Activated B cell treated with CpG ODN at 0.5 μM for 24 hours (primary cell): ENCODE data around the gene KRTAP10-1. TPM values are rescaled to one million over a fixed set of nuclear protein-coding genes. Genes with fewer than 3 reads are reported as not detected.

Source experiments
- ATAC-seq: fragments of 200-7000 bp; cut with Tn5 transposase; one replicate; pipeline ENCODE4 v1.10.0; 2021; ENCODE audit warnings: low read depth, mild to moderate bottlenecking, moderate library complexity
- CTCF ChIA-PET: fragments of 350-600 bp; sonication (Branson Sonifier 250); formaldehyde crosslinking; loops from one replicate; lab custom pipeline; 2021; ENCODE audit warnings: antibody characterized with exemption; lab: Charles Lee
- POLR2A ChIA-PET: fragments of 350-600 bp; sonication (Branson Sonifier 250); formaldehyde crosslinking; loops from one replicate; lab custom pipeline; 2021; ENCODE audit warnings: antibody characterized with exemption; lab: Charles Lee
- DNase-seq: peaks from one replicate; pipeline ENCODE4 v3.0.0; 2022
- H3K27ac Mint-ChIP-seq: one replicate; pipeline ENCODE4 v1.8.0; 2020; ENCODE audit warnings: mixed read lengths
- H3K27me3 Mint-ChIP-seq: one replicate; pipeline ENCODE4 v1.8.0; 2021; ENCODE audit warnings: mixed read lengths
- H3K36me3 Mint-ChIP-seq: one replicate; pipeline ENCODE4 v1.8.0; 2021; ENCODE audit warnings: low read depth, mixed read lengths
- H3K4me1 Mint-ChIP-seq: one replicate; pipeline ENCODE4 v1.8.0; 2021; ENCODE audit warnings: mixed read lengths
- H3K4me3 Mint-ChIP-seq: one replicate; pipeline ENCODE4 v1.8.0; 2020; ENCODE audit warnings: mild to moderate bottlenecking, mixed read lengths
- H3K9me3 Mint-ChIP-seq: one replicate; pipeline ENCODE4 v1.8.0; 2020; ENCODE audit warnings: mixed read lengths
- CTCF ChIP-seq: fragments of 200-600 bp; IDR thresholded peaks from one replicate; pipeline ENCODE4 v1.8.0; 2022; ENCODE audit warnings: antibody characterized with exemption, mild to moderate bottlenecking
- intact Hi-C: fragments of 100-400 bp; cut with micrococcal nuclease; formaldehyde crosslinking; loops from one replicate; pipeline ENCODE4 v1.15.1; 2024
- total RNA-seq: library from RNA; stranded (reverse); gene quantifications from 2 replicates; pipeline ENCODE4 v1.2.3, GENCODE V29; 2022

The KRTAP10-1 gene
- total RNA-seq, 1 donor from 2014 or later: not detected

DNA sequence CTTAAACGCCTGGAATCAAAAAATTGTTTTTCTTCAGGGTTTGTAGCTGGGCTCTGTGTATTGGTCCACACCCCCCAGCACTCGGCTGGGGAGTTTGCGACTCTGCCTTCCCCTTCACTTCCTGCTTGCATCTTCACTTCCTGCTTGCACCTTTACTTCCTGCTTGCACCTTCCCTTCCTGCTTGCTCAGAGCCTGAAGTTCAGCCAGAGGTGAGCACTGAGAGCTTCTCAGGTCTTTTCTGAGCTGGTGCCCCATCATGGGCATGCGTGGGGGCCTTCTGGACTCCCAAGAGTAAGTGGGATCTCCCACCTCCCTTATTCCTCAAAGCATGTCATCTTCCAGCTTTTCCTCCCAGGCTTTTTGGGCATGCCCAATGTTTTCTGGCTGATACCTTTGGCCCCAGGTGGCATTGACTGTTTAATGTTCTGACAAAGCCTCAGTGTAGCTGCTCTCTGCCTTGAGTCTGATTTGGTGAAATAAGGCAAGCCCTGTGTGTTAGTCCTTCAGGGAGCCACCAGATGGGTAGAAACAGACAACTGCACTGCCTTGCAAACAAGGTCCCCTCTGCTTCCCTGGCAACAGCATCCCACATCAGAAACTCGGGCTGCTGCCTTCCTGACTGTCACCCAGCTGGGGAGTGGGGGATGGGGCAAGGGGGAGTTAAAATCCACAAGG is 7.8 kb upstream of the KRTAP10-1 start:
- ATAC-seq (no peak), DNase-seq (no peak)
- POLR2A ChIA-PET: interaction anchor here (0.5 kb wide), 1 partner anchor 1326 kb away, joined by 4 read pairs; no protein-coding TSS in a partner anchor
- H3K27me3 Mint-ChIP-seq: peaks cover 28% of the 10 kb centered on the region
- intact Hi-C loops: no loop called here
- H3K4me1 Mint-ChIP-seq: peaks cover 8% of the 10 kb centered on the region
- TF ChIP-seq CTCF: no peak
- no peak overlapping the region for H3K27ac Mint-ChIP-seq
- H3K9me3 Mint-ChIP-seq: peaks cover 17% of the 10 kb centered on the region
- H3K4me3 Mint-ChIP-seq: peak overlapping the region; percentile 33
- peaks cover 8% of the 10 kb centered on the region for H3K36me3 Mint-ChIP-seq
- CTCF ChIA-PET: no interaction called here

GRCh38 chr21:44544566-44544965 is 4.6 kb upstream of the KRTAP10-1 start:
- H3K4me1 Mint-ChIP-seq: peaks cover 8% of the 10 kb centered on the region
- ATAC-seq (no peak), DNase-seq (no peak)
- peaks cover 17% of the 10 kb centered on the region for H3K9me3 Mint-ChIP-seq
- H3K27me3 Mint-ChIP-seq: peaks cover 15% of the 10 kb centered on the region
- H3K27ac Mint-ChIP-seq: no peak overlapping the region
- no peak overlapping the region for H3K4me3 Mint-ChIP-seq
- POLR2A ChIA-PET: no interaction called here
- H3K36me3 Mint-ChIP-seq: peaks cover 8% of the 10 kb centered on the region
- CTCF ChIA-PET: no interaction called here
- no peak for TF ChIP-seq CTCF
- intact Hi-C loops: no loop called here

DNA sequence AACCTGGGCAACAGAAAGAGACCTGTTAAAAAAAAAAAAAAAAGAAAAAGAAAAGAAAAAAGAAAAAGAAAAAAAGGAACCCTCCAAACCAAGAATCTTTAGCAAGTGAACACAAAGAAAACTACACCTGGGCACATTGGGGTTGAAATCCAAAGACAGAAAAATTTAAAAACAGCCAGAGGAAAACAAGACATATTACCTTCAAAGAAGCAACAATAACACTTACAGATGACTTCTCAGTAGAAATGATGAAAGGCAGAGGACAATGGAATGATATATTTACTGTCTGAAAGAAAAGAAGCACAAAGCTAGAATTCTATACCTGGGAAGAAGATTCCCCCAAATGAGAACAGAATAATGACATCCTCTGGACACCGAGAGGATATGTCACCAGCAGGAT is 2.7 kb upstream of the KRTAP10-1 start:
- Mint-ChIP-seq H3K27me3 (peaks cover 8% of the 10 kb centered on the region), H3K27ac (no peak overlapping the region), H3K9me3 (peaks cover 15% of the 10 kb centered on the region), H3K4me1 (peaks cover 6% of the 10 kb centered on the region), H3K4me3 (no peak overlapping the region), H3K36me3 (peaks cover 6% of the 10 kb centered on the region)
- ChIA-PET POLR2A (no interaction called here), CTCF (no interaction called here)
- DNase-seq (no peak), ATAC-seq (no peak)
- TF ChIP-seq CTCF: no peak
- intact Hi-C loops: no loop called here

DNA sequence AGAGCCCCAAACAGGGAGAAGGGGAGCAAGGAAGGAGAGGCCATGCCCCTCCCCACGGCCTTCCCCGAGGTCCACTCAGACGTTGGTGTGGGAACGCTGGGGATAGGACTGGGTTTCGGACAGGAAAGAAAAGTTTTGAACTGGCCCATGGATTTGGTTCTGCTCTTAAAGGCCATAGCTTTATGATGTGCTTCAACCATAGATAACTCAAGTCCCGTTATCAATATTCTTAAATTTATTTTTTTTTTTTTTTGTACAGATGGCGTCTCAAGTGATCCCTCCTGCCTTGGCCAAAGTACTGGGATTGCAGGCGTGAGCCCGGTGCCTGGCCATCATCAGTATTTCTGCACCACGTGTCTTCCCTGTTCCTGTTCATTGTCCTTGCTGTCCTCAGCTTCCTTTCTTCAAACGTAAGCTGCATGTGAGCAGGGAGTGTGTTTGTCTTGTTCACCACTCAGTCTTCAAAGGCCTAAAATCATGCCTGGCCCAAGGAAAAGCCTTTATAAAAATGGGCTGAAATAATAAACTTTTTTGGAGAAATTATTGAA is 820 bp upstream of the KRTAP10-1 start:
- Mint-ChIP-seq H3K27me3 (peaks cover 8% of the 10 kb centered on the region), H3K36me3 (no peaks in the 10 kb centered on the region), H3K27ac (no peak overlapping the region), H3K9me3 (peaks cover 5% of the 10 kb centered on the region), H3K4me1 (no peaks in the 10 kb centered on the region), H3K4me3 (no peak overlapping the region)
- DNase-seq: no peak
- no peak for TF ChIP-seq CTCF
- ChIA-PET CTCF (no interaction called here), POLR2A (no interaction called here)
- no peak for ATAC-seq
- intact Hi-C loops: no loop called here

- no peaks in the 10 kb centered on the region for H3K36me3 Mint-ChIP-seq
- intact Hi-C loops: no loop called here
- no peaks in the 10 kb centered on the region for H3K4me1 Mint-ChIP-seq
- no peak for TF ChIP-seq CTCF
- no peak overlapping the region for H3K27ac Mint-ChIP-seq
- H3K27me3 Mint-ChIP-seq: peaks cover 8% of the 10 kb centered on the region
- no peak for ATAC-seq
- ChIA-PET CTCF (no interaction called here), POLR2A (no interaction called here)
- no peak overlapping the region for H3K4me3 Mint-ChIP-seq
- peaks cover 3% of the 10 kb centered on the region for H3K9me3 Mint-ChIP-seq
- no peak for DNase-seq
Measured at GRCh38 chr21:44539046-44539445, 949 bp downstream of the KRTAP10-1 start.
